HG03457 (cell line): ENCODE results near the gene ABCC10.
"Not testable (repeated sequence)": the region's sequence is repeated elsewhere in the genome, so short reads cannot be mapped to it uniquely, and the experiment has no call there.

Experiments used
- ATAC-seq: cut with Tn5 transposase; IDR thresholded peaks from one replicate; pipeline ENCODE4 v1.9.1; 2021; ENCODE audit warnings: moderate number of reproducible peaks; ENCODE audit not compliant: unreplicated experiment

Gene ABCC10

GRCh38 chr6:43407296-43407695, 20.0 kb upstream of the ABCC10 start:
- ATAC-seq, result no peak

- ATAC-seq, result no peak
Observed at GRCh38 chr6:43408259-43408658, 19.1 kb upstream of the ABCC10 start.

- not testable (repeated sequence) for ATAC-seq
Observed at GRCh38 chr6:43410776-43411175, 16.6 kb upstream of the ABCC10 start.

GRCh38 chr6:43412541-43412940, 14.8 kb upstream of the ABCC10 start:
- ATAC-seq, result no peak

- no peak for ATAC-seq
Observed at GRCh38 chr6:43413002-43413401, 14.3 kb upstream of the ABCC10 start.

GRCh38 chr6:43415275-43415674, 12.1 kb upstream of the ABCC10 start:
- ATAC-seq, result not testable (repeated sequence)

GRCh38 chr6:43416935-43417334, 10.4 kb upstream of the ABCC10 start:
- ATAC-seq, result no peak

GRCh38 chr6:43420012-43420709, 7.2 kb upstream of the ABCC10 start:
- ATAC-seq, result no peak

- ATAC-seq, result no peak
Observed at GRCh38 chr6:43421831-43422230, 5.5 kb upstream of the ABCC10 start.

GRCh38 chr6:43425083-43425482, 2.3 kb upstream of the ABCC10 start:
- ATAC-seq, result not testable (repeated sequence)

- no peak for ATAC-seq
Observed at GRCh38 chr6:43426928-43427405, 374 bp upstream of the ABCC10 start.

GRCh38 chr6:43428112-43428570, 800 bp downstream of the ABCC10 start:
- ATAC-seq, result no peak

- ATAC-seq, result no peak
Observed at GRCh38 chr6:43428874-43429273, 1.5 kb downstream of the ABCC10 start.

- ATAC-seq, result no peak
Observed at GRCh38 chr6:43432009-43432945, 4.9 kb downstream of the ABCC10 start.

- ATAC-seq, result no peak
Observed at GRCh38 chr6:43433148-43433547, 5.8 kb downstream of the ABCC10 start.

- ATAC-seq, result no peak
Observed at GRCh38 chr6:43434001-43434840, 6.9 kb downstream of the ABCC10 start.

GRCh38 chr6:43434943-43435342, 7.6 kb downstream of the ABCC10 start:
- ATAC-seq, result no peak

GRCh38 chr6:43435682-43436437, 8.5 kb downstream of the ABCC10 start:
- no peak for ATAC-seq

- no peak for ATAC-seq
Observed at GRCh38 chr6:43436577-43437282, 9.4 kb downstream of the ABCC10 start.

- no peak for ATAC-seq
Observed at GRCh38 chr6:43437700-43438099, 10.4 kb downstream of the ABCC10 start.
